PFSK-1 (cell line): Measurements from ENCODE around the gene ARHGAP4.

Experiments used
- SIN3A ChIP-seq: IDR thresholded peaks from 2 replicates; pipeline ENCODE4 v1.6.1; 2012; ENCODE audit warnings: mild to moderate bottlenecking, low read length, moderate library complexity, borderline replicate concordance; ENCODE audit not compliant: insufficient read depth
- TF ChIP-seq, protein P1 (sequence below), 2 experiments: IDR thresholded peaks; 2 replicates each; pipeline versions ENCODE4 v1.6.1 to v1.8.0; 2011 to 2012; ENCODE audit warnings: low read depth in 2 of 2, low read length in 2 of 2, control low read depth in 1 of 2, inconsistent platforms in 1 of 2, mild to moderate bottlenecking in 1 of 2, moderate library complexity in 1 of 2; ENCODE audit not compliant: insufficient read depth in 1 of 2

- no peak for TF ChIP-seq SIN3A
- TF ChIP-seq, protein P1, sequence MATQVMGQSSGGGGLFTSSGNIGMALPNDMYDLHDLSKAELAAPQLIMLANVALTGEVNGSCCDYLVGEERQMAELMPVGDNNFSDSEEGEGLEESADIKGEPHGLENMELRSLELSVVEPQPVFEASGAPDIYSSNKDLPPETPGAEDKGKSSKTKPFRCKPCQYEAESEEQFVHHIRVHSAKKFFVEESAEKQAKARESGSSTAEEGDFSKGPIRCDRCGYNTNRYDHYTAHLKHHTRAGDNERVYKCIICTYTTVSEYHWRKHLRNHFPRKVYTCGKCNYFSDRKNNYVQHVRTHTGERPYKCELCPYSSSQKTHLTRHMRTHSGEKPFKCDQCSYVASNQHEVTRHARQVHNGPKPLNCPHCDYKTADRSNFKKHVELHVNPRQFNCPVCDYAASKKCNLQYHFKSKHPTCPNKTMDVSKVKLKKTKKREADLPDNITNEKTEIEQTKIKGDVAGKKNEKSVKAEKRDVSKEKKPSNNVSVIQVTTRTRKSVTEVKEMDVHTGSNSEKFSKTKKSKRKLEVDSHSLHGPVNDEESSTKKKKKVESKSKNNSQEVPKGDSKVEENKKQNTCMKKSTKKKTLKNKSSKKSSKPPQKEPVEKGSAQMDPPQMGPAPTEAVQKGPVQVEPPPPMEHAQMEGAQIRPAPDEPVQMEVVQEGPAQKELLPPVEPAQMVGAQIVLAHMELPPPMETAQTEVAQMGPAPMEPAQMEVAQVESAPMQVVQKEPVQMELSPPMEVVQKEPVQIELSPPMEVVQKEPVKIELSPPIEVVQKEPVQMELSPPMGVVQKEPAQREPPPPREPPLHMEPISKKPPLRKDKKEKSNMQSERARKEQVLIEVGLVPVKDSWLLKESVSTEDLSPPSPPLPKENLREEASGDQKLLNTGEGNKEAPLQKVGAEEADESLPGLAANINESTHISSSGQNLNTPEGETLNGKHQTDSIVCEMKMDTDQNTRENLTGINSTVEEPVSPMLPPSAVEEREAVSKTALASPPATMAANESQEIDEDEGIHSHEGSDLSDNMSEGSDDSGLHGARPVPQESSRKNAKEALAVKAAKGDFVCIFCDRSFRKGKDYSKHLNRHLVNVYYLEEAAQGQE (IDR thresholded peaks at IDR 0.05; ENCODE audit: insufficient read depth in 1 of 2, low read depth in 2 of 2, low read length in 2 of 2): no peak
Observed at GRCh38 chrX:153861733-153862310, 64.2 kb downstream of the ARHGAP4 start.
